HepG2 (cell line): Measurements from ENCODE around the gene SCARF1. TPM values are rescaled to one million over a fixed set of nuclear protein-coding genes. Genes with fewer than 3 reads are reported as not detected.
A peak's percentile ranks its signal among the peaks of the same experiment; 100 is the strongest.

Experiments
- CENPT ChIP-seq: sonication (generic); formaldehyde crosslinking; IDR thresholded peaks from 2 replicates; pipeline ENCODE4 v1.8.0; 2022; ENCODE audit warnings: low read depth, mild to moderate bottlenecking, moderate library complexity, missing genetic modification reagents
- FLYWCH1 ChIP-seq: sonication (generic); formaldehyde crosslinking; IDR thresholded peaks from 2 replicates; pipeline ENCODE4 v1.8.1; 2023; ENCODE audit warnings: mild to moderate bottlenecking, missing genetic modification reagents
- JDP2 ChIP-seq: sonication (generic); formaldehyde crosslinking; IDR thresholded peaks from 2 replicates; pipeline ENCODE4 v1.8.1; 2022; ENCODE audit warnings: missing genetic modification reagents, borderline replicate concordance
- MED13 ChIP-seq: sonication (generic); formaldehyde crosslinking; IDR thresholded peaks from 2 replicates; pipeline ENCODE4 v1.5.0; 2020; ENCODE audit warnings: missing genetic modification reagents
- RFXANK ChIP-seq: IDR thresholded peaks from 2 replicates; pipeline ENCODE4 v1.6.1; 2016
- SNAI1 ChIP-seq: sonication (generic); formaldehyde crosslinking; IDR thresholded peaks from 2 replicates; pipeline ENCODE4 v1.5.0; 2020; ENCODE audit warnings: mild to moderate bottlenecking, missing genetic modification reagents, borderline replicate concordance
- SNRNP70 ChIP-seq: fragments of 200-400 bp; formaldehyde crosslinking; IDR thresholded peaks from 2 replicates; pipeline ENCODE4 v1.6.1; 2017; ENCODE audit warnings: mild to moderate bottlenecking, low read depth, low read length, moderate library complexity
- STAG1 ChIP-seq: sonication (generic); formaldehyde crosslinking; IDR thresholded peaks from 2 replicates; pipeline ENCODE4 v1.4.0; 2020; ENCODE audit warnings: missing genetic modification reagents
- TARDBP ChIP-seq: sonication (generic); formaldehyde crosslinking; IDR thresholded peaks from 2 replicates; pipeline ENCODE4 v1.8.0; 2022; ENCODE audit warnings: mild to moderate bottlenecking, missing genetic modification reagents
- ZBTB20 ChIP-seq: sonication (generic); formaldehyde crosslinking; IDR thresholded peaks from 2 replicates; pipeline ENCODE4 v1.8.1; 2023; ENCODE audit warnings: missing genetic modification reagents, low read depth, mild to moderate bottlenecking, borderline replicate concordance
- ZFP36 ChIP-seq: fragments of 150-350 bp; IDR thresholded peaks from 2 replicates; pipeline ENCODE4 v1.6.1; 2018; ENCODE audit warnings: borderline replicate concordance, low read length, low read depth; ENCODE audit not compliant: partially characterized antibody
- ZNF121 ChIP-seq: sonication (generic); formaldehyde crosslinking; IDR thresholded peaks from 2 replicates; pipeline ENCODE4 v1.5.0; 2020; ENCODE audit warnings: mild to moderate bottlenecking, missing genetic modification reagents
- ZNF484 ChIP-seq: sonication (generic); formaldehyde crosslinking; IDR thresholded peaks from 2 replicates; pipeline ENCODE4 v1.5.1; 2020; ENCODE audit warnings: mild to moderate bottlenecking, low read depth, missing genetic modification reagents, borderline replicate concordance
- ZNF510 ChIP-seq: sonication (generic); formaldehyde crosslinking; IDR thresholded peaks from 2 replicates; pipeline ENCODE4 v1.4.0; 2020; ENCODE audit warnings: low read depth, mild to moderate bottlenecking, missing genetic modification reagents
- ZNF556 ChIP-seq: sonication (generic); formaldehyde crosslinking; IDR thresholded peaks from 2 replicates; pipeline ENCODE4 v1.4.0; 2020; ENCODE audit warnings: mild to moderate bottlenecking, missing genetic modification reagents, borderline replicate concordance
- polyA plus RNA-seq, 8 experiments: library from polyadenylated mRNA; depleted of rRNA in 3 of 8; stranded (reverse) in 7 of 8; unstranded in 1 of 8; fragments of >200 nt; fragmentation: Illumina TruSeq in 4 of 8; extraction: Trizol in 4 of 8; gene quantifications; 2 replicates each; pipeline versions ENCODE4 v1.2.1 to v1.2.3, GENCODE V29; 2011 to 2016; ENCODE audit warnings: low read depth in 4 of 8, missing spikeins in 1 of 8, mixed read lengths in 1 of 8; ENCODE audit not compliant: insufficient read depth in 1 of 8
- total RNA-seq, 5 experiments: library from RNA; depleted of rRNA; stranded (reverse); fragments of >200 nt; fragmentation: Illumina TruSeq; extraction: Trizol; gene quantifications; 2 replicates each; pipeline ENCODE4 v1.2.3, GENCODE V29; 2016; ENCODE audit warnings: low read depth in 1 of 5
- TF ChIP-seq, protein P1 (sequence below): sonication (generic); formaldehyde crosslinking; IDR thresholded peaks from 2 replicates; pipeline ENCODE4 v1.4.0; 2020; ENCODE audit warnings: mild to moderate bottlenecking, missing genetic modification reagents
- TF ChIP-seq, protein P2 (sequence below): fragments of 450-650 bp; IDR thresholded peaks from 2 replicates; pipeline ENCODE4 v1.6.1; 2017
- TF ChIP-seq, protein P3 (sequence below): sonication (generic); formaldehyde crosslinking; IDR thresholded peaks from 2 replicates; pipeline ENCODE4 v1.4.0; 2020; ENCODE audit warnings: missing genetic modification reagents
- TF ChIP-seq, protein P4 (sequence below): conservative IDR thresholded peaks from 2 replicates; pipeline ENCODE4 v1.6.1; 2018; ENCODE audit warnings: missing genetic modification reagents
- TF ChIP-seq, protein P5 (sequence below): sonication (generic); formaldehyde crosslinking; IDR thresholded peaks from 2 replicates; pipeline ENCODE4 v1.4.0; 2020; ENCODE audit warnings: missing genetic modification reagents

SCARF1 gene
- total and polyA plus RNA-seq, 2 of the 13 experiments (the other 11 are each of a cell fraction or from before 2014, with no cell fraction given), result 0.24 to 0.71 TPM

DNA sequence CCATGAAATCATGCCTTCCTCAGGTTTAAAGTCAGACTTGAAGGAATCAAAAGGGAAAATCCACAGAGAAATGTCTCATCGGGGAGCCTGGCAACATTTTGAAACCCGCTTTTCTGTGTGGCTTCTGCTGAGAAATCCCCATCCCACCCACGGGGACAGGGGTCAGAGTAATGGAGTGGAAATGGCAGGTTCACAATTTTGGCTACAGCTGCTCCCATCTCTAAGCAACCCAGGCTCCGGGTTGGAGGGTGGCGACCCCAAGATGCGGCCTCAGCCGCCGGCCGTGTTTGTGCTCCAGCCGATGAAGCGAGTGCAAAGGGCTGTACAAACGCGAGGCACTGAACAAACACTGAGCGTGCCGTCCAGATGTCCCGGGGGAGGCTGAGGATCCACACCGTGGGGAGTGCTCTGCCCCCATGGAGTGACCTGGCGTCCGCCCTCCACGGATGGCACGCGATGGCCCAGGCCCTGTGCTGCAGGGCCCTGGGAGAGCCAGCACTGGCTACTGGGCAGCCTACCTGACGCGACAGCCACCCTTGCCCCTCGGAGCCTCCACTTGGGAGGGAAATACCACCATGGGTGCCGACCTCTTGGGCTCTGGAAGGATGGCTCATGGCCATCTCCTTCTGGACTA lies 39.1 kb downstream of the SCARF1 start (continued):
- TF ChIP-seq ZNF510 (CRISPR knock-in tag) (no peak), ZFP36 (no peak), FLYWCH1 (CRISPR knock-in tag) (no peak), CENPT (CRISPR knock-in tag) (no peak), TARDBP (no peak), ZNF484 (CRISPR knock-in tag) (no peak), STAG1 (no peak), ZBTB20 (peak; percentile 26; the same call in 1 of the 2 replicates), ZNF121 (no peak), JDP2 (no peak), ZNF556 (no peak), SNRNP70 (no peak), RFXANK (CRISPR knock-in tag) (no peak), SNAI1 (CRISPR knock-in tag) (no peak), MED13 (no peak; the same call in 1 of the 2 replicates)
- TF ChIP-seq, protein P1, sequence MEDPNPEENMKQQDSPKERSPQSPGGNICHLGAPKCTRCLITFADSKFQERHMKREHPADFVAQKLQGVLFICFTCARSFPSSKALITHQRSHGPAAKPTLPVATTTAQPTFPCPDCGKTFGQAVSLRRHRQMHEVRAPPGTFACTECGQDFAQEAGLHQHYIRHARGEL (CRISPR knock-in tag), result no peak
- TF ChIP-seq, protein P2, sequence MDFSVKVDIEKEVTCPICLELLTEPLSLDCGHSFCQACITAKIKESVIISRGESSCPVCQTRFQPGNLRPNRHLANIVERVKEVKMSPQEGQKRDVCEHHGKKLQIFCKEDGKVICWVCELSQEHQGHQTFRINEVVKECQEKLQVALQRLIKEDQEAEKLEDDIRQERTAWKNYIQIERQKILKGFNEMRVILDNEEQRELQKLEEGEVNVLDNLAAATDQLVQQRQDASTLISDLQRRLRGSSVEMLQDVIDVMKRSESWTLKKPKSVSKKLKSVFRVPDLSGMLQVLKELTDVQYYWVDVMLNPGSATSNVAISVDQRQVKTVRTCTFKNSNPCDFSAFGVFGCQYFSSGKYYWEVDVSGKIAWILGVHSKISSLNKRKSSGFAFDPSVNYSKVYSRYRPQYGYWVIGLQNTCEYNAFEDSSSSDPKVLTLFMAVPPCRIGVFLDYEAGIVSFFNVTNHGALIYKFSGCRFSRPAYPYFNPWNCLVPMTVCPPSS, result no peak
- TF ChIP-seq, protein P3, sequence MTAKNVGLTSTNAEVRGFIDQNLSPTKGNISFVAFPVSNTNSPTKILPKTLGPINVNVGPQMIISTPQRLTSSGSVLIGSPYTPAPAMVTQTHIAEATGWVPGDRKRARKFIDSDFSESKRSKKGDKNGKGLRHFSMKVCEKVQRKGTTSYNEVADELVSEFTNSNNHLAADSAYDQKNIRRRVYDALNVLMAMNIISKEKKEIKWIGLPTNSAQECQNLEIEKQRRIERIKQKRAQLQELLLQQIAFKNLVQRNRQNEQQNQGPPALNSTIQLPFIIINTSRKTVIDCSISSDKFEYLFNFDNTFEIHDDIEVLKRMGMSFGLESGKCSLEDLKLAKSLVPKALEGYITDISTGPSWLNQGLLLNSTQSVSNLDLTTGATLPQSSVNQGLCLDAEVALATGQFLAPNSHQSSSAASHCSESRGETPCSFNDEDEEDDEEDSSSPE (CRISPR knock-in tag), result peak; percentile 30; the same call in 1 of the 2 replicates
- TF ChIP-seq, protein P4, sequence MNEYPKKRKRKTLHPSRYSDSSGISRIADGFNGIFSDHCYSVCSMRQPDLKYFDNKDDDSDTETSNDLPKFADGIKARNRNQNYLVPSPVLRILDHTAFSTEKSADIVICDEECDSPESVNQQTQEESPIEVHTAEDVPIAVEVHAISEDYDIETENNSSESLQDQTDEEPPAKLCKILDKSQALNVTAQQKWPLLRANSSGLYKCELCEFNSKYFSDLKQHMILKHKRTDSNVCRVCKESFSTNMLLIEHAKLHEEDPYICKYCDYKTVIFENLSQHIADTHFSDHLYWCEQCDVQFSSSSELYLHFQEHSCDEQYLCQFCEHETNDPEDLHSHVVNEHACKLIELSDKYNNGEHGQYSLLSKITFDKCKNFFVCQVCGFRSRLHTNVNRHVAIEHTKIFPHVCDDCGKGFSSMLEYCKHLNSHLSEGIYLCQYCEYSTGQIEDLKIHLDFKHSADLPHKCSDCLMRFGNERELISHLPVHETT, result no peak
- TF ChIP-seq, protein P5, sequence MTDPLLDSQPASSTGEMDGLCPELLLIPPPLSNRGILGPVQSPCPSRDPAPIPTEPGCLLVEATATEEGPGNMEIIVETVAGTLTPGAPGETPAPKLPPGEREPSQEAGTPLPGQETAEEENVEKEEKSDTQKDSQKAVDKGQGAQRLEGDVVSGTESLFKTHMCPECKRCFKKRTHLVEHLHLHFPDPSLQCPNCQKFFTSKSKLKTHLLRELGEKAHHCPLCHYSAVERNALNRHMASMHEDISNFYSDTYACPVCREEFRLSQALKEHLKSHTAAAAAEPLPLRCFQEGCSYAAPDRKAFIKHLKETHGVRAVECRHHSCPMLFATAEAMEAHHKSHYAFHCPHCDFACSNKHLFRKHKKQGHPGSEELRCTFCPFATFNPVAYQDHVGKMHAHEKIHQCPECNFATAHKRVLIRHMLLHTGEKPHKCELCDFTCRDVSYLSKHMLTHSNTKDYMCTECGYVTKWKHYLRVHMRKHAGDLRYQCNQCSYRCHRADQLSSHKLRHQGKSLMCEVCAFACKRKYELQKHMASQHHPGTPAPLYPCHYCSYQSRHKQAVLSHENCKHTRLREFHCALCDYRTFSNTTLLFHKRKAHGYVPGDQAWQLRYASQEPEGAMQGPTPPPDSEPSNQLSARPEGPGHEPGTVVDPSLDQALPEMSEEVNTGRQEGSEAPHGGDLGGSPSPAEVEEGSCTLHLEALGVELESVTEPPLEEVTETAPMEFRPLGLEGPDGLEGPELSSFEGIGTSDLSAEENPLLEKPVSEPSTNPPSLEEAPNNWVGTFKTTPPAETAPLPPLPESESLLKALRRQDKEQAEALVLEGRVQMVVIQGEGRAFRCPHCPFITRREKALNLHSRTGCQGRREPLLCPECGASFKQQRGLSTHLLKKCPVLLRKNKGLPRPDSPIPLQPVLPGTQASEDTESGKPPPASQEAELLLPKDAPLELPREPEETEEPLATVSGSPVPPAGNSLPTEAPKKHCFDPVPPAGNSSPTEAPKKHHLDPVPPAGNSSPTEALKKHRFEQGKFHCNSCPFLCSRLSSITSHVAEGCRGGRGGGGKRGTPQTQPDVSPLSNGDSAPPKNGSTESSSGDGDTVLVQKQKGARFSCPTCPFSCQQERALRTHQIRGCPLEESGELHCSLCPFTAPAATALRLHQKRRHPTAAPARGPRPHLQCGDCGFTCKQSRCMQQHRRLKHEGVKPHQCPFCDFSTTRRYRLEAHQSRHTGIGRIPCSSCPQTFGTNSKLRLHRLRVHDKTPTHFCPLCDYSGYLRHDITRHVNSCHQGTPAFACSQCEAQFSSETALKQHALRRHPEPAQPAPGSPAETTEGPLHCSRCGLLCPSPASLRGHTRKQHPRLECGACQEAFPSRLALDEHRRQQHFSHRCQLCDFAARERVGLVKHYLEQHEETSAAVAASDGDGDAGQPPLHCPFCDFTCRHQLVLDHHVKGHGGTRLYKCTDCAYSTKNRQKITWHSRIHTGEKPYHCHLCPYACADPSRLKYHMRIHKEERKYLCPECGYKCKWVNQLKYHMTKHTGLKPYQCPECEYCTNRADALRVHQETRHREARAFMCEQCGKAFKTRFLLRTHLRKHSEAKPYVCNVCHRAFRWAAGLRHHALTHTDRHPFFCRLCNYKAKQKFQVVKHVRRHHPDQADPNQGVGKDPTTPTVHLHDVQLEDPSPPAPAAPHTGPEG (CRISPR knock-in tag), result no peak
